Measurements from ENCODE around the gene CCDC60.

Gene CCDC60

GRCh38 chr12:119446459-119446858, 111.9 kb downstream of the CCDC60 start:
- Histone ChIP-seq H4K20me1 (ENCODE audit: control insufficient read depth, insufficient read depth, low read depth, low read length) (no peaks in the 10 kb centered on the region), H3K27ac (ENCODE audit: low read depth, low read length) (no peak overlapping the region), H3K4me2 (ENCODE audit: low read length) (no peak overlapping the region), H3K9me2 (replicated peaks; ENCODE audit: control insufficient read depth, low read length) (no peaks in the 10 kb centered on the region), H3K9me3 (ENCODE audit: control insufficient read depth, insufficient read depth, low read length) (no peaks in the 10 kb centered on the region), H3K79me2 (ENCODE audit: control insufficient read depth, low read length) (no peaks in the 10 kb centered on the region), H3F3A (ENCODE audit: control insufficient read depth, insufficient read depth) (no peaks in the 10 kb centered on the region), H3K4me1 (ENCODE audit: control insufficient read depth, low read length) (no peaks in the 10 kb centered on the region), H3K4me3 (ENCODE audit: low read length) (no peak overlapping the region), H3K27me3 (ENCODE audit: control insufficient read depth, low read length) (peaks cover 8% of the 10 kb centered on the region), H3K36me3 (ENCODE audit: control insufficient read depth, low read length) (no peaks in the 10 kb centered on the region)
- TF ChIP-seq CTCF (IDR thresholded peaks at IDR 0.05; ENCODE audit: low read depth, low read length, poor library complexity, severe bottlenecking) (no peak), EZH2phosphoT487 (IDR thresholded peaks at IDR 0.05; ENCODE audit: borderline replicate concordance, low read length) (no peak)

GRCh38 chr12:119447126-119447525, 112.6 kb downstream of the CCDC60 start:
- Histone ChIP-seq H3K27ac (ENCODE audit: low read depth, low read length) (no peak overlapping the region), H3K4me2 (ENCODE audit: low read length) (no peak overlapping the region), H4K20me1 (ENCODE audit: control insufficient read depth, insufficient read depth, low read depth, low read length) (no peaks in the 10 kb centered on the region), H3K36me3 (ENCODE audit: control insufficient read depth, low read length) (no peaks in the 10 kb centered on the region), H3K9me3 (ENCODE audit: control insufficient read depth, insufficient read depth, low read length) (no peaks in the 10 kb centered on the region), H3K9me2 (replicated peaks; ENCODE audit: control insufficient read depth, low read length) (no peaks in the 10 kb centered on the region), H3K79me2 (ENCODE audit: control insufficient read depth, low read length) (no peaks in the 10 kb centered on the region), H3K27me3 (ENCODE audit: control insufficient read depth, low read length) (peaks cover 8% of the 10 kb centered on the region), H3F3A (ENCODE audit: control insufficient read depth, insufficient read depth) (no peaks in the 10 kb centered on the region), H3K4me3 (ENCODE audit: low read length) (no peak overlapping the region), H3K4me1 (ENCODE audit: control insufficient read depth, low read length) (no peaks in the 10 kb centered on the region)
- TF ChIP-seq EZH2phosphoT487 (IDR thresholded peaks at IDR 0.05; ENCODE audit: borderline replicate concordance, low read length) = no peak

GRCh38 chr12:119447618-119448017, 113.1 kb downstream of the CCDC60 start:
- H3K36me3 ChIP-seq (ENCODE audit: control insufficient read depth, low read length) = no peaks in the 10 kb centered on the region
- H3K9me2 ChIP-seq (replicated peaks; ENCODE audit: control insufficient read depth, low read length) = no peaks in the 10 kb centered on the region
- no peak overlapping the region for H3K4me3 ChIP-seq (ENCODE audit: low read length)
- H4K20me1 ChIP-seq (ENCODE audit: control insufficient read depth, insufficient read depth, low read depth, low read length) = no peaks in the 10 kb centered on the region
- H3K9me3 ChIP-seq (ENCODE audit: control insufficient read depth, insufficient read depth, low read length) = no peaks in the 10 kb centered on the region
- H3F3A ChIP-seq (ENCODE audit: control insufficient read depth, insufficient read depth) = no peaks in the 10 kb centered on the region
- peaks cover 8% of the 10 kb centered on the region for H3K27me3 ChIP-seq (ENCODE audit: control insufficient read depth, low read length)
- H3K27ac ChIP-seq (ENCODE audit: low read depth, low read length) = no peak overlapping the region
- no peaks in the 10 kb centered on the region for H3K79me2 ChIP-seq (ENCODE audit: control insufficient read depth, low read length)
- no peaks in the 10 kb centered on the region for H3K4me1 ChIP-seq (ENCODE audit: control insufficient read depth, low read length)
- no peak overlapping the region for H3K4me2 ChIP-seq (ENCODE audit: low read length)
- no peak for TF ChIP-seq EZH2phosphoT487 (IDR thresholded peaks at IDR 0.05; ENCODE audit: borderline replicate concordance, low read length)
- no peak for TF ChIP-seq CTCF (IDR thresholded peaks at IDR 0.05; ENCODE audit: low read depth, low read length, poor library complexity, severe bottlenecking)

- H3K4me1 ChIP-seq (ENCODE audit: control insufficient read depth, low read length) = no peaks in the 10 kb centered on the region
- TF ChIP-seq CTCF (IDR thresholded peaks at IDR 0.05; ENCODE audit: low read depth, low read length, poor library complexity, severe bottlenecking) (no peak), EZH2phosphoT487 (IDR thresholded peaks at IDR 0.05; ENCODE audit: borderline replicate concordance, low read length) (no peak)
- H3K9me2 ChIP-seq (replicated peaks; ENCODE audit: control insufficient read depth, low read length) = no peaks in the 10 kb centered on the region
- no peaks in the 10 kb centered on the region for H4K20me1 ChIP-seq (ENCODE audit: control insufficient read depth, insufficient read depth, low read depth, low read length)
- H3K79me2 ChIP-seq (ENCODE audit: control insufficient read depth, low read length) = no peaks in the 10 kb centered on the region
- no peaks in the 10 kb centered on the region for H3F3A ChIP-seq (ENCODE audit: control insufficient read depth, insufficient read depth)
- no peak overlapping the region for H3K27ac ChIP-seq (ENCODE audit: low read depth, low read length)
- peaks cover 8% of the 10 kb centered on the region for H3K27me3 ChIP-seq (ENCODE audit: control insufficient read depth, low read length)
- no peak overlapping the region for H3K4me3 ChIP-seq (ENCODE audit: low read length)
- no peaks in the 10 kb centered on the region for H3K9me3 ChIP-seq (ENCODE audit: control insufficient read depth, insufficient read depth, low read length)
- H3K36me3 ChIP-seq (ENCODE audit: control insufficient read depth, low read length) = no peaks in the 10 kb centered on the region
- no peak overlapping the region for H3K4me2 ChIP-seq (ENCODE audit: low read length)
Measured at GRCh38 chr12:119448611-119449131, 114.1 kb downstream of the CCDC60 start.

Data from DOHH2 (cell line).